HCT116 (cell line): Measurements from ENCODE around the gene ACOT4. TPM values are rescaled to one million over a fixed set of nuclear protein-coding genes. Genes with fewer than 3 reads are reported as not detected.

Experiments used
- ATAC-seq: fragments of 200-7000 bp; cut with Tn5 transposase; 2 replicates; pipeline ENCODE4 v1.9.1; 2020; ENCODE audit warnings: mild to moderate bottlenecking, moderate library complexity
- Bru-seq: library from RNA; stranded (reverse); fragments of 400-500 nt; gene quantifications from one replicate; lab custom pipeline; 2021; lab: Mats Ljungman, UMichigan
- BruChase-seq, 2 experiments: library from RNA; stranded (reverse); fragments of 400-500 nt; gene quantifications; one replicate each; lab custom pipeline; 2021; lab: Mats Ljungman, UMichigan
- BruUV-seq: library from RNA; stranded (reverse); fragments of 400-500 nt; replicated peaks from 2 replicates; lab custom pipeline; 2021; lab: Mats Ljungman, UMichigan
- CTCF ChIA-PET: fragments of 300-600 bp; sonication (Branson Sonifier 250); formaldehyde crosslinking; loops from one replicate; lab custom pipeline; 2021; ENCODE audit warnings: antibody characterized with exemption; lab: Charles Lee
- POLR2A ChIA-PET: fragments of 300-600, 350-600 bp; sonication (Branson Sonifier 250); formaldehyde crosslinking; loops from one replicate; lab custom pipeline; 2021; ENCODE audit warnings: antibody characterized with exemption; lab: Charles Lee
- RAD21 ChIA-PET, 2 experiments: fragments of 300-600 bp; sonication (Branson Sonifier 250); formaldehyde crosslinking; loops; one replicate each; lab custom pipeline; 2023; ENCODE audit warnings: low total read pairs in 2 of 2; ENCODE audit not compliant: uncharacterized antibody in 2 of 2, unreplicated experiment in 2 of 2, low non-redundant PET in 1 of 2; lab: Charles Lee
- DNase-seq: peaks from one replicate; pipeline ENCODE4 v3.0.0-alpha.2; 2010; ENCODE audit warnings: low read depth, low spot score
- H2AFZ ChIP-seq: fragments of 200-600 bp; shearing (Covaris generic), sonication (generic); 2 replicates; pipeline ENCODE4 v1.6.1; 2017; ENCODE audit warnings: low read depth, mixed run types, mixed read lengths, antibody characterized with exemption, low read length; ENCODE audit not compliant: poor library complexity, severe bottlenecking
- H3K27ac ChIP-seq: 2 replicates; pipeline ENCODE4 v1.5.1; 2012; ENCODE audit warnings: low read depth, low read length
- H3K27me3 ChIP-seq: fragments of 200-600 bp; sonication (generic); 2 replicates; pipeline ENCODE4 v1.6.1; 2016; ENCODE audit warnings: mixed run types, low read length, mixed read lengths; ENCODE audit not compliant: insufficient read depth
- H3K36me3 ChIP-seq, 2 experiments: fragments of 200-500 bp in 1 of 2; fragments of 200-600 bp in 1 of 2; sonication (Bioruptor generic) in 1 of 2; sonication (generic) in 1 of 2; 2 replicates each; pipeline versions ENCODE4 v1.5.1 to v1.6.1; 2014 to 2016; ENCODE audit warnings: low read length in 2 of 2, inconsistent platforms in 1 of 2, mixed read lengths in 1 of 2, mixed run types in 1 of 2; ENCODE audit not compliant: insufficient read depth in 2 of 2, control insufficient read depth in 1 of 2
- H3K4me1 ChIP-seq, 2 experiments: fragments of 200-600 bp in 1 of 2; sonication (generic) in 1 of 2; 2 replicates each; pipeline versions ENCODE4 v1.5.1 to v1.6.1; 2012 to 2017; ENCODE audit warnings: low read length in 2 of 2, inconsistent platforms in 1 of 2, mild to moderate bottlenecking in 1 of 2, mixed read lengths in 1 of 2, mixed run types in 1 of 2, moderate library complexity in 1 of 2; ENCODE audit not compliant: insufficient read depth in 2 of 2, control insufficient read depth in 1 of 2
- H3K4me2 ChIP-seq: fragments of 200-600 bp; sonication (generic); 2 replicates; pipeline ENCODE4 v1.6.1; 2017; ENCODE audit warnings: mixed run types, low read length, mixed read lengths
- H3K4me3 ChIP-seq, 2 experiments: fragments of 200-600 bp in 1 of 2; sonication (generic) in 1 of 2; replicated peaks in 1 of 2; 2 replicates each; pipeline ENCODE4 v1.5.1; 2011 to 2016; ENCODE audit warnings: low read length in 2 of 2, control low read depth in 1 of 2, low read depth in 1 of 2, mild to moderate bottlenecking in 1 of 2, mixed read lengths in 1 of 2, mixed run types in 1 of 2
- H3K79me2 ChIP-seq: fragments of 200-600 bp; sonication (generic); 2 replicates; pipeline ENCODE4 v1.6.1; 2017; ENCODE audit warnings: mild to moderate bottlenecking, mixed run types, low read length, moderate library complexity, mixed read lengths; ENCODE audit not compliant: insufficient read depth
- H3K9ac ChIP-seq: fragments of 200-600 bp; sonication (generic); 2 replicates; pipeline ENCODE4 v1.6.1; 2016; ENCODE audit warnings: low read length, mixed read lengths
- H3K9me2 ChIP-seq: fragments of 200-600 bp; sonication (generic), shearing (Covaris generic); 2 replicates; pipeline ENCODE4 v1.6.1; 2017; ENCODE audit warnings: mixed run types, mild to moderate bottlenecking, moderate library complexity; ENCODE audit not compliant: insufficient read depth
- H3K9me3 ChIP-seq, 2 experiments: fragments of 200-500 bp in 1 of 2; fragments of 200-600 bp in 1 of 2; sonication (Bioruptor generic) in 1 of 2; sonication (generic) in 1 of 2; 2 replicates each; pipeline ENCODE4 v1.6.1; 2014 to 2017; ENCODE audit warnings: low read length in 2 of 2, mixed read lengths in 2 of 2, inconsistent platforms in 1 of 2, low read depth in 1 of 2, mild to moderate bottlenecking in 1 of 2, mixed run types in 1 of 2, moderate library complexity in 1 of 2; ENCODE audit not compliant: control insufficient read depth in 1 of 2, insufficient read depth in 1 of 2
- H4K20me1 ChIP-seq: fragments of 200-600 bp; sonication (generic), shearing (Covaris generic); 2 replicates; pipeline ENCODE4 v1.6.1; 2017; ENCODE audit warnings: mixed run types, mild to moderate bottlenecking, moderate library complexity; ENCODE audit not compliant: insufficient read depth
- ATF3 ChIP-seq: IDR thresholded peaks from 2 replicates; pipeline ENCODE4 v1.6.1; 2012
- EGR1 ChIP-seq: IDR thresholded peaks from 2 replicates; pipeline ENCODE4 v1.6.1; 2012; ENCODE audit warnings: low read depth
- ELF1 ChIP-seq: IDR thresholded peaks from 2 replicates; pipeline ENCODE4 v1.6.1; 2012; ENCODE audit warnings: low read depth, borderline replicate concordance
- EZH2 ChIP-seq: fragments of 200-600 bp; sonication (generic); IDR thresholded peaks from 2 replicates; pipeline ENCODE4 v1.6.1; 2017; ENCODE audit warnings: antibody characterized with exemption, mixed run types
- EZH2phosphoT487 ChIP-seq: fragments of 200-600 bp; IDR thresholded peaks from 2 replicates; pipeline ENCODE4 v1.6.1; 2018; ENCODE audit warnings: antibody characterized with exemption, borderline replicate concordance
- JUND ChIP-seq: IDR thresholded peaks from 2 replicates; pipeline ENCODE4 v1.6.1; 2012
- MAX ChIP-seq: IDR thresholded peaks from 2 replicates; pipeline ENCODE4 v1.6.1; 2012
- POLR2A ChIP-seq: IDR thresholded peaks from 2 replicates; pipeline ENCODE4 v1.7.0; 2011; ENCODE audit warnings: borderline replicate concordance; ENCODE audit not compliant: insufficient read depth, insufficient read length; ENCODE audit errors: extremely low read depth
- POLR2AphosphoS5 ChIP-seq: IDR thresholded peaks from 2 replicates; pipeline ENCODE4 v1.6.1; 2011; ENCODE audit warnings: mild to moderate bottlenecking, low read depth, low read length, moderate library complexity
- RAD21 ChIP-seq: IDR thresholded peaks from 2 replicates; pipeline ENCODE4 v1.6.1; 2012; ENCODE audit warnings: low read depth, mild to moderate bottlenecking
- REST ChIP-seq: IDR thresholded peaks from 2 replicates; pipeline ENCODE4 v1.6.1; 2012; ENCODE audit warnings: low read depth
- SIN3A ChIP-seq: IDR thresholded peaks from 2 replicates; pipeline ENCODE4 v1.6.1; 2012; ENCODE audit warnings: low read depth
- SP1 ChIP-seq: IDR thresholded peaks from 2 replicates; pipeline ENCODE4 v1.6.1; 2012; ENCODE audit warnings: low read depth
- SRF ChIP-seq: IDR thresholded peaks from 2 replicates; pipeline ENCODE4 v1.6.1; 2012; ENCODE audit warnings: low read depth
- YY1 ChIP-seq: IDR thresholded peaks from 2 replicates; pipeline ENCODE4 v1.6.1; 2011; ENCODE audit warnings: low read length, low read depth, moderate library complexity, mild to moderate bottlenecking; ENCODE audit not compliant: insufficient replicate concordance; ENCODE audit errors: extremely low read depth
- ZNF274 ChIP-seq: fragments of 200-500 bp; sonication (Bioruptor generic); IDR thresholded peaks from 2 replicates; pipeline ENCODE4 v1.6.1; 2014; ENCODE audit warnings: mild to moderate bottlenecking, low read depth, low read length, inconsistent platforms
- intact Hi-C: fragments of 100-400 bp; cut with micrococcal nuclease; formaldehyde crosslinking; loops from 2 replicates; pipeline ENCODE4 v1.10.0; 2022
- long read RNA-seq: library from polyadenylated mRNA; unstranded; transcript quantifications from one replicate; pipeline ENCODE4 v2.0.0, GENCODE V29; 2021; ENCODE audit not compliant: unreplicated experiment
- polyA plus RNA-seq: library from polyadenylated mRNA; unstranded; fragments of >200 nt; gene quantifications from 2 replicates; pipeline ENCODE4 v1.2.1, GENCODE V29; 2012; ENCODE audit warnings: missing spikeins
- total RNA-seq: library from RNA; stranded (reverse); gene quantifications from one replicate; pipeline ENCODE4 v1.2.1, GENCODE V29; 2021; ENCODE audit not compliant: unreplicated experiment
- TF ChIP-seq, protein P1 (sequence below), 3 experiments: fragments of 200-600 bp in 1 of 3; sonication (generic) in 1 of 3; IDR thresholded peaks in 2 of 3; conservative IDR thresholded peaks in 1 of 3; 2 replicates each; pipeline ENCODE4 v1.5.1; 2012 to 2017; ENCODE audit warnings: low read depth in 2 of 3, low read length in 2 of 3, antibody characterized with exemption in 1 of 3, borderline replicate concordance in 1 of 3, control low read depth in 1 of 3, mild to moderate bottlenecking in 1 of 3, mixed read lengths in 1 of 3, mixed run types in 1 of 3, moderate library complexity in 1 of 3; ENCODE audit not compliant: insufficient read depth in 1 of 3
- TF ChIP-seq, protein P2 (sequence below): IDR thresholded peaks from 2 replicates; pipeline ENCODE4 v1.6.1; 2011; ENCODE audit warnings: mild to moderate bottlenecking, low read length, moderate library complexity; ENCODE audit not compliant: insufficient replicate concordance; ENCODE audit errors: extremely low read depth

Gene ACOT4
- total RNA-seq (not detected), Bru-seq, nascent RNA (not detected), BruChase-seq, experiment 1, labeled RNA remaining after a 6-hour chase (not detected), BruChase-seq, experiment 2, labeled RNA remaining after a 2-hour chase (not detected)
- not detected in 2 replicates for polyA plus RNA-seq
- long read RNA-seq: 0 reads

GRCh38 chr14:73591690-73592449 lies at the start of gene ACOT4:
TSS of gene ACOT4 (plus strand) at chr14:73591873. CDS start at chr14:73591960, 87 bp downstream.
- Histone ChIP-seq H2AFZ (no peak within 1 kb of the TSS), H3K9me2 (no peaks in the 10 kb centered on the region), H3K27ac (no peak within 1 kb of the TSS), H3K4me3 (no peak within 1 kb of the TSS), H3K4me2 (no peak within 1 kb of the TSS), H4K20me1 (no peaks in the 10 kb centered on the region), H3K79me2 (no peaks in the 10 kb centered on the region), H3K9me3 (no peaks in the 10 kb centered on the region), H3K4me1 (no peaks in the 10 kb centered on the region), H3K9ac (no peak within 1 kb of the TSS), H3K27me3 (no peaks in the 10 kb centered on the region), H3K36me3 (no peaks in the 10 kb centered on the region)
- CTCF ChIA-PET: no interaction called here
- ATAC-seq (no peak), DNase-seq (no peak)
- intact Hi-C loops: no loop called here
- TF ChIP-seq SP1: no peak
- TF ChIP-seq ATF3: no peak
- TF ChIP-seq SIN3A: no peak
- TF ChIP-seq MAX: no peak
- TF ChIP-seq, protein P1, sequence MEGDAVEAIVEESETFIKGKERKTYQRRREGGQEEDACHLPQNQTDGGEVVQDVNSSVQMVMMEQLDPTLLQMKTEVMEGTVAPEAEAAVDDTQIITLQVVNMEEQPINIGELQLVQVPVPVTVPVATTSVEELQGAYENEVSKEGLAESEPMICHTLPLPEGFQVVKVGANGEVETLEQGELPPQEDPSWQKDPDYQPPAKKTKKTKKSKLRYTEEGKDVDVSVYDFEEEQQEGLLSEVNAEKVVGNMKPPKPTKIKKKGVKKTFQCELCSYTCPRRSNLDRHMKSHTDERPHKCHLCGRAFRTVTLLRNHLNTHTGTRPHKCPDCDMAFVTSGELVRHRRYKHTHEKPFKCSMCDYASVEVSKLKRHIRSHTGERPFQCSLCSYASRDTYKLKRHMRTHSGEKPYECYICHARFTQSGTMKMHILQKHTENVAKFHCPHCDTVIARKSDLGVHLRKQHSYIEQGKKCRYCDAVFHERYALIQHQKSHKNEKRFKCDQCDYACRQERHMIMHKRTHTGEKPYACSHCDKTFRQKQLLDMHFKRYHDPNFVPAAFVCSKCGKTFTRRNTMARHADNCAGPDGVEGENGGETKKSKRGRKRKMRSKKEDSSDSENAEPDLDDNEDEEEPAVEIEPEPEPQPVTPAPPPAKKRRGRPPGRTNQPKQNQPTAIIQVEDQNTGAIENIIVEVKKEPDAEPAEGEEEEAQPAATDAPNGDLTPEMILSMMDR (IDR thresholded peaks at IDR 0.05 in 2 of 3, conservative IDR thresholded peaks at IDR 0.05 in 1 of 3; ENCODE audit: borderline replicate concordance in 1 of 3, insufficient read depth in 1 of 3, low read depth in 2 of 3, low read length in 2 of 3): no peak
- TF ChIP-seq YY1: no peak
- TF ChIP-seq REST: no peak
- TF ChIP-seq, protein P2, sequence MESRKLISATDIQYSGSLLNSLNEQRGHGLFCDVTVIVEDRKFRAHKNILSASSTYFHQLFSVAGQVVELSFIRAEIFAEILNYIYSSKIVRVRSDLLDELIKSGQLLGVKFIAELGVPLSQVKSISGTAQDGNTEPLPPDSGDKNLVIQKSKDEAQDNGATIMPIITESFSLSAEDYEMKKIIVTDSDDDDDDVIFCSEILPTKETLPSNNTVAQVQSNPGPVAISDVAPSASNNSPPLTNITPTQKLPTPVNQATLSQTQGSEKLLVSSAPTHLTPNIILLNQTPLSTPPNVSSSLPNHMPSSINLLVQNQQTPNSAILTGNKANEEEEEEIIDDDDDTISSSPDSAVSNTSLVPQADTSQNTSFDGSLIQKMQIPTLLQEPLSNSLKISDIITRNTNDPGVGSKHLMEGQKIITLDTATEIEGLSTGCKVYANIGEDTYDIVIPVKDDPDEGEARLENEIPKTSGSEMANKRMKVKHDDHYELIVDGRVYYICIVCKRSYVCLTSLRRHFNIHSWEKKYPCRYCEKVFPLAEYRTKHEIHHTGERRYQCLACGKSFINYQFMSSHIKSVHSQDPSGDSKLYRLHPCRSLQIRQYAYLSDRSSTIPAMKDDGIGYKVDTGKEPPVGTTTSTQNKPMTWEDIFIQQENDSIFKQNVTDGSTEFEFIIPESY: no peak
- TF ChIP-seq JUND: no peak
- no peak for TF ChIP-seq EZH2phosphoT487
- no peak for TF ChIP-seq SRF
- no peak for TF ChIP-seq ELF1
- no peak for TF ChIP-seq EZH2
- no peak for TF ChIP-seq RAD21
- TF ChIP-seq POLR2AphosphoS5: no peak
- no peak for TF ChIP-seq POLR2A
- no peak for TF ChIP-seq EGR1
- no peak for TF ChIP-seq ZNF274
- RAD21 ChIA-PET: no interaction called here
- POLR2A ChIA-PET: no interaction called here
- BruUV-seq: no TSS peak
